Upper lobe of left lung (tissue), 4 donors: Measurements from ENCODE around the gene ACP4.

Source experiments
- EP300 ChIP-seq, 4 donors: sonication (generic); formaldehyde crosslinking; IDR thresholded peaks; one replicate each; pipeline ENCODE4 v1.5.1; 2017; ENCODE audit warnings: antibody characterized with exemption in 4 of 4, control low read depth in 2 of 4
- POLR2A ChIP-seq, 4 donors: fragments of 450-650 bp; IDR thresholded peaks; one replicate each; pipeline ENCODE4 v1.5.1; 2016 to 2017; ENCODE audit warnings: antibody characterized with exemption in 4 of 4, mild to moderate bottlenecking in 2 of 4
- POLR2AphosphoS5 ChIP-seq, 2 donors: sonication (generic); formaldehyde crosslinking; IDR thresholded peaks; one replicate each; pipeline ENCODE4 v1.5.1; 2017; ENCODE audit warnings: antibody characterized with exemption in 2 of 2
- TF ChIP-seq, protein P1 (sequence below), 6 experiments: fragments of 450-650 bp in 4 of 6; fragments of 200-600 bp in 2 of 6; sonication (generic) in 2 of 6; IDR thresholded peaks; one replicate each; pipeline ENCODE4 v1.5.1; 2016 to 2019; ENCODE audit warnings: antibody characterized with exemption in 6 of 6

DNA sequence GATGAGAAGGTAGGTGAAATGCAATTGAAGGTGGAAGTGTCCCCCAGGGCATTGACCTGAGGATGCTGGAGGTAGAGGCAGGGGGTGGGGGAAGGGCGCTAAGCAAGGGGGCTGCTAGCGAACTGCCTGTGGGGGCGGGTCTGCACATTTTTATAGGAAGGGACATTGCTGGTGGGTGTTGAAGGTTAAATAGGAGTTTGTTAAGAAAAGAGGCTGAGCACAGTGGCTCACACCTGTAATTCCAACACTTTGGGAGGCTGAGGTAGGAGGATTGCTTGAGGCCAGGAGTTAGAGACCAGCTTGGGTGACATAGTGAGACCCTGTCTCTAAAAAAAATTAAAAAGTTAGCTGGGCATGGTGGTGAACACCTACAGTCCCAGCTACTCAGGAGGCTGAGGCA, 5.5 kb upstream of the ACP4 start:
- TF ChIP-seq, protein P1, sequence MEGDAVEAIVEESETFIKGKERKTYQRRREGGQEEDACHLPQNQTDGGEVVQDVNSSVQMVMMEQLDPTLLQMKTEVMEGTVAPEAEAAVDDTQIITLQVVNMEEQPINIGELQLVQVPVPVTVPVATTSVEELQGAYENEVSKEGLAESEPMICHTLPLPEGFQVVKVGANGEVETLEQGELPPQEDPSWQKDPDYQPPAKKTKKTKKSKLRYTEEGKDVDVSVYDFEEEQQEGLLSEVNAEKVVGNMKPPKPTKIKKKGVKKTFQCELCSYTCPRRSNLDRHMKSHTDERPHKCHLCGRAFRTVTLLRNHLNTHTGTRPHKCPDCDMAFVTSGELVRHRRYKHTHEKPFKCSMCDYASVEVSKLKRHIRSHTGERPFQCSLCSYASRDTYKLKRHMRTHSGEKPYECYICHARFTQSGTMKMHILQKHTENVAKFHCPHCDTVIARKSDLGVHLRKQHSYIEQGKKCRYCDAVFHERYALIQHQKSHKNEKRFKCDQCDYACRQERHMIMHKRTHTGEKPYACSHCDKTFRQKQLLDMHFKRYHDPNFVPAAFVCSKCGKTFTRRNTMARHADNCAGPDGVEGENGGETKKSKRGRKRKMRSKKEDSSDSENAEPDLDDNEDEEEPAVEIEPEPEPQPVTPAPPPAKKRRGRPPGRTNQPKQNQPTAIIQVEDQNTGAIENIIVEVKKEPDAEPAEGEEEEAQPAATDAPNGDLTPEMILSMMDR (IDR thresholded peaks at IDR 0.05), result no peak
- TF ChIP-seq POLR2A (IDR thresholded peaks at IDR 0.05), result no peak
- no peak for TF ChIP-seq EP300 (IDR thresholded peaks at IDR 0.05)
- no peak for TF ChIP-seq POLR2AphosphoS5 (IDR thresholded peaks at IDR 0.05)
